Adipose tissue (tissue), 3 donors: ENCODE results near the gene TBC1D3I. TPM values are rescaled to one million over a fixed set of nuclear protein-coding genes. Genes with fewer than 3 reads are reported as not detected.
"Not testable (repeated sequence)": the region's sequence is repeated elsewhere in the genome, so short reads cannot be mapped to it uniquely, and the experiment has no call there.

ENCODE experiments used
- H3K27ac ChIP-seq: one replicate; pipeline ENCODE4 v1.5.1; 2013; ENCODE audit warnings: low read depth, low read length
- WGBS, 3 donors: extraction: QIAGEN DNeasy Blood & Tissue Kit; methylation state at CpG; one replicate each; pipeline ENCODE4 v1.1.7; 2013; 5-methylcytosine and 5-hydroxymethylcytosine counted together
- polyA plus RNA-seq, 3 donors: library from polyadenylated mRNA; stranded (reverse); fragments of 200-250 nt; gene quantifications; one replicate each; pipeline ENCODE4 v1.2.3, GENCODE V29; 2013
- donor health status: healthy with polysubstance abuse.
- donor health status: Bipolar disorder and iron deficiency.
- donor health status: healthy.

The TBC1D3I gene
- polyA plus RNA-seq, 3 donors, result 0.12 to 0.66 TPM; not detected in 1

GRCh38 chr17:36210439-36211211 lies 53.7 kb downstream of the TBC1D3I start, which contains the start of gene CCL4L2:
Gene CCL4L2, plus strand, starts transcription at chr17:36211063.
- H3K27ac ChIP-seq, result not testable (repeated sequence)
- 53 to 73% (median 63%) methylated on average over 4 to 7 of the region's 7 CpGs for WGBS, 3 donors

GRCh38 chr17:36209575-36209974 lies 54.8 kb downstream of the TBC1D3I start:
- no peak overlapping the region for H3K27ac ChIP-seq

- WGBS, 3 donors, result 67 to 75% (median 73%) methylated on average over 6 of the region's 6 CpGs
- H3K27ac ChIP-seq, result not testable (repeated sequence)
Observed at GRCh38 chr17:36207383-36207782, 57.0 kb downstream of the TBC1D3I start.

GRCh38 chr17:36206486-36206821 lies 57.9 kb downstream of the TBC1D3I start:
- H3K27ac ChIP-seq, result not testable (repeated sequence)
- 25 to 58% (median 48%) methylated on average over 1 of the region's 1 CpG for WGBS, 3 donors

GRCh38 chr17:36205637-36206485 lies 58.5 kb downstream of the TBC1D3I start:
- 52 to 80% (median 71%) methylated on average over 4 of the region's 4 CpGs for WGBS, 3 donors
- no peak overlapping the region for H3K27ac ChIP-seq

GRCh38 chr17:36204724-36205500 lies 59.5 kb downstream of the TBC1D3I start:
- H3K27ac ChIP-seq, result no peak overlapping the region

More at GRCh38 chr17:36204724-36205500, 59.5 kb downstream of the TBC1D3I start:
- WGBS, 3 donors, result 50 to 87% (median 78%) methylated on average over 7 of the region's 7 CpGs

Other genes starting within 250 kb of the TBC1D3I start
- gene CCL23, start 246.6 kb downstream of the TBC1D3I start, polyA plus RNA-seq, result 1 to 10 TPM in 2 of 3 donors, under 1 TPM in 1; 0.66 to 5.3 (median 2.4) TPM
- gene CCL18, start 200.3 kb downstream of the TBC1D3I start, polyA plus RNA-seq, result 10 to 100 TPM in 1 of 3 donors, 1 to 10 TPM in 2; 1.4 to 12.0 (median 2.4) TPM
- 1 to 10 TPM in 2 of 3 donors, under 1 TPM in 1; 0.70 to 9.2 (median 5.4) TPM for gene CCL3, start 174.4 kb downstream of the TBC1D3I start, polyA plus RNA-seq
- 1 to 10 TPM in 2 of 3 donors, under 1 TPM in 1; 0.84 to 9.4 (median 4.8) TPM for gene CCL4, start 160.7 kb downstream of the TBC1D3I start, polyA plus RNA-seq
- gene TBC1D3B, start 87.9 kb downstream of the TBC1D3I start, polyA plus RNA-seq, result 1 to 10 TPM in 1 of 3 donors, under 1 TPM in 1, not detected in 1; 0.82 to 1.5 TPM
- under 1 TPM in 1 of 3 donors, not detected in 2; 0.82 TPM for gene CCL3L1, start 67.8 kb downstream of the TBC1D3I start, polyA plus RNA-seq
- 1 to 10 TPM in 1 of 3 donors, not detected in 2; 2.1 TPM for gene CCL4L2, start 53.5 kb downstream of the TBC1D3I start, polyA plus RNA-seq
- gene TBC1D3G, start 59.3 kb upstream of the TBC1D3I start, polyA plus RNA-seq, result 1 to 10 TPM in 1 of 3 donors, not detected in 2; 6.2 TPM
- not detected for gene TBC1D3H, start 123.9 kb upstream of the TBC1D3I start, polyA plus RNA-seq
- gene ZNHIT3, start 222.1 kb upstream of the TBC1D3I start, polyA plus RNA-seq, result 10 to 100 TPM; 33.6 to 40.8 (median 38.6) TPM